ENCODE data around the gene ILKAP. TPM values are rescaled to one million over a fixed set of nuclear protein-coding genes. Genes with fewer than 3 reads are reported as not detected.
A peak's percentile ranks its signal among the peaks of the same experiment; 100 is the strongest.

ILKAP gene
- total RNA-seq, 1 donor from 2014 or later, result 25.0 TPM

DNA sequence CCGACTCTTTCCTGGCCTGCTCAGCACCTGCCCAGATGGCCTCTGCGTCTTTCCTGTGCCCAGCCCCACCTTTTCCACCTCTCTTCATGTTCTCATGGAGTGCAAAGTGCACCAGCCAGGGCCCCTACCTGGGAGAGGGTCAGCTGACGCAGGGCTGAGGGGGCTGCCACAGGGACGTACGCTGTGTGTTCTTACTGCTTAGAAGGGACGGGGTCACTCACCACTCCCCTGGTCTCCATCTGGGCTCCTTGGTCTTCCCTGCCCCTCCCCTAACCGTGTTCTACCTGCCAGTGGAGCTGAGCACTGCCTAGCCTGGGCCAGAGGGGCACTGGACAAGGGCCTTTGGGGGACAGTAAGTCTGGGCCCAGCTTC lies 36.2 kb downstream of the ILKAP start:
- DNase-seq (ENCODE audit: low read depth), result no peak
- peaks cover 12% of the 10 kb centered on the region for H3K36me3 ChIP-seq (ENCODE audit: control insufficient read depth, insufficient read depth, low read length)
- TF ChIP-seq, protein P1, sequence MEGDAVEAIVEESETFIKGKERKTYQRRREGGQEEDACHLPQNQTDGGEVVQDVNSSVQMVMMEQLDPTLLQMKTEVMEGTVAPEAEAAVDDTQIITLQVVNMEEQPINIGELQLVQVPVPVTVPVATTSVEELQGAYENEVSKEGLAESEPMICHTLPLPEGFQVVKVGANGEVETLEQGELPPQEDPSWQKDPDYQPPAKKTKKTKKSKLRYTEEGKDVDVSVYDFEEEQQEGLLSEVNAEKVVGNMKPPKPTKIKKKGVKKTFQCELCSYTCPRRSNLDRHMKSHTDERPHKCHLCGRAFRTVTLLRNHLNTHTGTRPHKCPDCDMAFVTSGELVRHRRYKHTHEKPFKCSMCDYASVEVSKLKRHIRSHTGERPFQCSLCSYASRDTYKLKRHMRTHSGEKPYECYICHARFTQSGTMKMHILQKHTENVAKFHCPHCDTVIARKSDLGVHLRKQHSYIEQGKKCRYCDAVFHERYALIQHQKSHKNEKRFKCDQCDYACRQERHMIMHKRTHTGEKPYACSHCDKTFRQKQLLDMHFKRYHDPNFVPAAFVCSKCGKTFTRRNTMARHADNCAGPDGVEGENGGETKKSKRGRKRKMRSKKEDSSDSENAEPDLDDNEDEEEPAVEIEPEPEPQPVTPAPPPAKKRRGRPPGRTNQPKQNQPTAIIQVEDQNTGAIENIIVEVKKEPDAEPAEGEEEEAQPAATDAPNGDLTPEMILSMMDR (IDR thresholded peaks at IDR 0.05; ENCODE audit: insufficient read depth, low read length, severe bottlenecking), result no peak
- H3K27me3 ChIP-seq (ENCODE audit: control insufficient read depth, insufficient read depth, low read length), result no peaks in the 10 kb centered on the region
- no peak overlapping the region for H3K4me3 ChIP-seq (ENCODE audit: low read depth, low read length)
- FAIRE-seq, result no peak

DNA sequence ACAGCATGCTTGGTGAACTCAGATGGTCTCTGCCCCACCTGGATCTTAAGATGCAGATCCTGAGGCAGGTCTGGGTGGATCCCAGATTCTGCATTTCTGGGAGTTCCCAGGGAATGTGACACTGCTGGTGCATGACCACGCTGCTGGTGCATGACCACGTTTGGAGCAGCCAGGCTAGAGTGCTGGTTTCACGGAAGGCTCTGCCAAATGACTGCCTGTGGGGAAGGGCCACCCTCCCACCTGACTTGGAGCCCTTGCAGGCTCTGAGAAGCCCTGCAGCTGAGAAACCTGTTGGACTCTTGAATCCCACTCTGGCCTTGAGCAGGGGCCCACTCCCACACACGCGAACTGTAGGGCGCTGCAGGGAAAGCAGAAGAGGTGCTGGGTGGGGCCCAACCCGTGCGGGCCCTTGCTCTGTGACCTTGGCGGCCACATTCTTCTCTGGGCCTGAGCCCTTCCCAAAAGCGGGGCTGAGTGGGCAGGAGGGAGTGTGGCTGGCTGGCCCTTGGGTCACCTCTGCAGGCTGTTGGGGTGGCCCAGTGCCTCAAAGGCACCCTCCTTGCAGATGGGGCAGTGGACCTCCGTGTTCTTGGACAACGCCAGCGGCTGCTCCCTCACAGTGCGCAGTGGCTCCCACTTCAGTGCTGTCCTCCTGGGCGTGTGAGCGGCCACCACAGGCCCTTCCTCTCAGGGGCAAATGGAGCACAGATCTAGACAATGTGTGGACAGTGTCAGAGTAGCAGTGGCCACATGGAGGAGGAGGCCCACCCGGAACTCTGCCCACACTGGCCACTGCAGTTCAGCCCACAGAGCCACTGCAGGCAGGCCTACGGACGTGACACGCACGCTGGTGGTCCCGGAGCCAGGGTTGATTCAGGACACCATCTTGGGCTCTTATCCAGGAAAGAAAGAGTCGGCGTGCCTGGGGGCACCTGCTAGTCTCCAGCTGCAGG lies 36.8 kb downstream of the ILKAP start:
- FAIRE-seq (no peak), DNase-seq (ENCODE audit: low read depth) (no peak)
- no peak overlapping the region for H3K4me3 ChIP-seq (ENCODE audit: low read depth, low read length)
- H3K36me3 ChIP-seq (ENCODE audit: control insufficient read depth, insufficient read depth, low read length), result peaks cover 11% of the 10 kb centered on the region
- TF ChIP-seq, protein P1 (IDR thresholded peaks at IDR 0.05; ENCODE audit: insufficient read depth, low read length, severe bottlenecking), result no peak
- no peaks in the 10 kb centered on the region for H3K27me3 ChIP-seq (ENCODE audit: control insufficient read depth, insufficient read depth, low read length)

GRCh38 chr2:238165288-238165921 lies 38.1 kb downstream of the ILKAP start:
- no peaks in the 10 kb centered on the region for H3K27me3 ChIP-seq (ENCODE audit: control insufficient read depth, insufficient read depth, low read length)
- TF ChIP-seq, protein P1 (IDR thresholded peaks at IDR 0.05; ENCODE audit: insufficient read depth, low read length, severe bottlenecking), result no peak
- H3K4me3 ChIP-seq (ENCODE audit: low read depth, low read length), result no peak overlapping the region
- peak; percentile 32 for FAIRE-seq
- H3K36me3 ChIP-seq (ENCODE audit: control insufficient read depth, insufficient read depth, low read length), result peaks cover 9% of the 10 kb centered on the region
- no peak for DNase-seq (ENCODE audit: low read depth)

GRCh38 chr2:238164906-238165287 lies 38.6 kb downstream of the ILKAP start:
- DNase-seq (ENCODE audit: low read depth) (no peak), FAIRE-seq (no peak)
- Histone ChIP-seq H3K27me3 (ENCODE audit: control insufficient read depth, insufficient read depth, low read length) (no peaks in the 10 kb centered on the region), H3K36me3 (ENCODE audit: control insufficient read depth, insufficient read depth, low read length) (peaks cover 9% of the 10 kb centered on the region), H3K4me3 (ENCODE audit: low read depth, low read length) (no peak overlapping the region)
- TF ChIP-seq, protein P1 (IDR thresholded peaks at IDR 0.05; ENCODE audit: insufficient read depth, low read length, severe bottlenecking), result no peak

GRCh38 chr2:238163481-238164198 lies 39.9 kb downstream of the ILKAP start:
- no peak for FAIRE-seq
- Histone ChIP-seq H3K36me3 (ENCODE audit: control insufficient read depth, insufficient read depth, low read length) (peaks cover 9% of the 10 kb centered on the region), H3K4me3 (ENCODE audit: low read depth, low read length) (peak overlapping the region; percentile 32), H3K27me3 (ENCODE audit: control insufficient read depth, insufficient read depth, low read length) (no peaks in the 10 kb centered on the region)
- TF ChIP-seq, protein P1 (IDR thresholded peaks at IDR 0.05; ENCODE audit: insufficient read depth, low read length, severe bottlenecking), result no peak
- no peak for DNase-seq (ENCODE audit: low read depth)
